IPS-18c (cell line): ENCODE results near the gene DMRTC2.

Source experiments
- H3K4me3 ChIP-seq: 2 replicates; pipeline ENCODE4 v1.7.0; 2013; ENCODE audit warnings: low read depth, mild to moderate bottlenecking, low read length, moderate library complexity; ENCODE audit not compliant: insufficient read depth
- H3K9me3 ChIP-seq: one replicate; pipeline ENCODE4 v1.6.1; 2013; ENCODE audit warnings: mild to moderate bottlenecking, low read length, moderate library complexity; ENCODE audit not compliant: control insufficient read depth, insufficient read depth

The DMRTC2 gene

DNA sequence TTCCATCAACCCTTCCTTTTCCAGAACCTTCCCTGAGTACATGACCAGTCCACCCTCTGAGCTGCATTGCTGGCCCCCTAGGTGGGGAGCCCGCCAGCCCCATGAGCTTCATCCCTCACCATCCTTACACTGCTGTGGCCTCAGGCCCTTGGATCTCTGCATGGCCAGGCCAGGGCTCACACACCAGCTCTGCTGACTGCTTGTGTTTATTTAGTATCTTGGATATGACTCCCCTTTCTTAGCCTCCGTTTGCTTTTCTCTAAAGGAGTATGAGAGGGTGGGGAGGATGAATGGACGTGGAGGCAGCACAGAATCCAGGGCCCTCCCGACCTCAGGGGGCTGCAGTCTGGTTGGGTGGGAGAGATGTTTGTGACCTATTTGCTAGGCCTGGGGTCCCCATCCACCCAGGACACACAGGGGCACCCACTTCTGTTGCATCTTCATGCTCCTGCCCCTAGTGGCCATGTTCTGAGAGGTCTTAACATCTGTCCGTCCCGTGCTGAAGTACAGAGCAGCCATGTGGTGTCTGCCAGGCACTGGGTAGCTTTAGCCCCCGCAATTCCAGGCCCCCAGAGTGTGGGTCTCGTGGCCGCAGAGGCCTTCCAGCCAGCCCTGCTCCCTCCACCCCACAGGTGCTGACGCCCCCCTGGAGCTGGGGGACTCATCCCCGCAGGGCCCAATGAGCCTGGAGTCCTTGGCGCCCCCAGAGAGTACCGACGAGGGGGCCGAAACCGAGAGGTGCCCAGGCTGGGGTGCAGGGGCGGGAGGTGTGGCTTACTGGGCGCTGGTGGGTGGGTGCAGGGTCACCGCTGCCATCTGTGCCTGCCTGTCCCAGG is 51.1 kb downstream of the DMRTC2 start:
- Histone ChIP-seq H3K9me3 (no peaks in the 10 kb centered on the region), H3K4me3 (no peak overlapping the region)

DNA sequence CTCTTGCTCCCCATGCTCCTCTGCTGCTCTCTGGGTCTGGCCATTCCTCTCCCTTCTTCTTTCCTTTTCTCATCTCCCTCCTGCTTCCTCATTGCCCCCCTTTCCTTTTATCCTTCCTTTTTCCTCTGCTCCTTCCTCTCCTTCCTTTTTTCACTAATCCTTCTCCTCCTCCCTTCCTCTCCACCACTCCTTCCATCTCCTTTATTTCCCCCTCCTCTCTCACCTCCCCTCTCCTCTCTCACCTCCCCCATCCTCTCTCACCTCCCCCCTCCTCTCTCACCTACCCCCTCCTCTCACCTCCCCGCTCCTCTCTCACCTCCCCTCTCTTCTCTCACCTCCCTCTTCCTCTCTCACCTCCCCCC is 51.7 kb downstream of the DMRTC2 start:
- Histone ChIP-seq H3K4me3 (no peak overlapping the region), H3K9me3 (no peaks in the 10 kb centered on the region)

DNA sequence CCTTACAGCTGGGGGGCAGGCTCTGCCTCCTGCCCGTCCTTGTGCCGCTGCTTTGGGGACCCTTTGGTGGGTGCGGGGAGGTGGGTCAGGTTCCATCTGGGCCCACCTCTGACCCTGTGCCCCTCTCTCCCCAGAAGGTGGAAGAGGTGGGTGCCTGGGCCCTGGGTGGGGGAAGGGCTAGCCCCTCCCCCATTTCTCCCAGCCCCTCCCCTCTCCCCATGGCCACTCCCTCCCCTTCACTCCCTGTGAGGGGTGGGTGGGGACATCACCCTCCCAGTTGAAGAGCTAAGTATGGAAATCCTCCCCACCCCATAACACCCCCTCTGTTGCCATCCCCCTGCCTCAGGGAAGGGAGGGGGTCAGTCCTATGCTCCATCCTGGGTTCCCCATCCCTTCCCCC is 52.3 kb downstream of the DMRTC2 start:
- no peak overlapping the region for H3K4me3 ChIP-seq

DNA sequence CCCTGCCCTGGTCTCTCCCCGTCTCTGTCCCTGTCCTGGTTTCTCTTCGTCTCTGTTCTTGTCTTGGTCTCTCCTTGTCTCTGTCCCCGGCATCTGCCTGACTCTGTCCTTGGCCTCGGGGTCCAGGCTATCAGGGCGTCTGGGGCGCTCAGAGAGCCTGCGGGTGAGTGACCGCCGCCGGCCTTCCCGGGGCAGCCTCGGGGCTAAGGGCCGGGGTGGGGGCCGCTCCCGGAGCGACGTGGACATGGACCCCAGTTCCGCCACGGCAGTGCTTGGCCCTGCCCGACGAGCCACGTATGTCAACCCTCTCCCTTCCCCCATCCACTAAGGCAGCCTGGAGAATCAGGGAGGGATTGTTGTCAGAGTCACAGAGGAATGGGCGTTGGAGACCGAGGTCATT is 53.0 kb downstream of the DMRTC2 start:
- Histone ChIP-seq H3K9me3 (no peaks in the 10 kb centered on the region), H3K4me3 (no peak overlapping the region)

More for the DNA sequence above, 52.3 kb downstream of the DMRTC2 start:
- H3K9me3 ChIP-seq, result no peaks in the 10 kb centered on the region

DNA sequence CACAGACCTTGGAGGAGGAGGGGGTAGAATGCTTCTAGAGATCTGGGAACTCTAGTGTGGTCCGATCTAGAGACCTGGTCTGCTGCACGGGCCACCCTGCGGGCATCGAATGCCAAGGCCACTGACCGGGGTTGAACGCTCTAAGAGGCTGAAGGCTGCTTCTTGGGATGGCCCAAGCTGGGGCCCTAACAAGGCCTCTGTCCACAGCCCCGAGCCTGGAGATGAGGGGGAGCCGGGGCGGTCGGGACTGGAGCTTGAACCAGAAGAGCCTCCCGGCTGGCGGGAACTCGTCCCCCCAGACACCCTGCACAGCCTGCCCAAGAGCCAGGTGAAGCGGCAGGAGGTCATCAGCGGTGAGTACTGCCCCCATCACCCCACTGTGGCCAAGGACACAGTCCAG is 53.4 kb downstream of the DMRTC2 start:
- Histone ChIP-seq H3K4me3 (no peak overlapping the region), H3K9me3 (no peaks in the 10 kb centered on the region)
